Vagina (tissue), 2 donors: ENCODE data around the gene TRIO. TPM values are rescaled to one million over a fixed set of nuclear protein-coding genes. Genes with fewer than 3 reads are reported as not detected.

Source experiments
- DNase-seq, 2 donors: peaks; one replicate each; pipeline ENCODE4 v3.0.0-alpha.2; 2017; ENCODE audit errors: extremely low spot score in 2 of 2
- H3K27ac ChIP-seq: fragments of 200-600 bp; sonication (generic); one replicate; pipeline ENCODE4 v1.5.1; 2019
- H3K27me3 ChIP-seq: fragments of 200-600 bp; sonication (generic); one replicate; pipeline ENCODE4 v1.5.1; 2019
- H3K36me3 ChIP-seq, 2 donors: fragments of 200-600 bp; sonication (generic); one replicate each; pipeline ENCODE4 v1.5.1; 2017 to 2019
- H3K4me1 ChIP-seq: fragments of 200-600 bp; sonication (generic); one replicate; pipeline ENCODE4 v1.5.1; 2019
- H3K4me3 ChIP-seq, 2 donors: fragments of 200-600 bp; sonication (generic); 1 replicate in 1 of 2; 2 replicates in 1 of 2; pipeline ENCODE4 v1.5.1; 2016 to 2019
- H3K9me3 ChIP-seq: fragments of 200-600 bp; sonication (generic); one replicate; pipeline ENCODE4 v1.5.1; 2019
- CTCF ChIP-seq, 3 experiments: fragments of 450-650 bp in 2 of 3; fragments of 200-600 bp in 1 of 3; sonication (generic) in 1 of 3; IDR thresholded peaks; one replicate each; pipeline ENCODE4 v1.5.1; 2017 to 2019; ENCODE audit warnings: antibody characterized with exemption in 3 of 3, mild to moderate bottlenecking in 2 of 3, moderate library complexity in 2 of 3
- POLR2A ChIP-seq, 2 donors: fragments of 450-650 bp; IDR thresholded peaks; one replicate each; pipeline ENCODE4 v1.6.1; 2017; ENCODE audit warnings: antibody characterized with exemption in 2 of 2, mild to moderate bottlenecking in 2 of 2, moderate library complexity in 2 of 2
- POLR2AphosphoS5 ChIP-seq, 2 donors: sonication (generic); formaldehyde crosslinking; IDR thresholded peaks; one replicate each; pipeline ENCODE4 v1.9.0; 2017; ENCODE audit warnings: antibody characterized with exemption in 2 of 2, mild to moderate bottlenecking in 2 of 2, low read depth in 1 of 2; ENCODE audit not compliant: insufficient read depth in 1 of 2
- intact Hi-C: fragments of 100-400 bp; cut with DNase I; formaldehyde crosslinking; loops from one replicate; pipeline ENCODE4 v1.15.1; 2023
- total RNA-seq: library from RNA; depleted of rRNA; stranded (reverse); fragments of >200 nt; gene quantifications from one replicate; pipeline ENCODE4 v1.2.3, GENCODE V29; 2016

The TRIO gene
- total RNA-seq, 1 donor from 2014 or later: 142 TPM

- intact Hi-C loops: no loop called here
- no peaks in the 10 kb centered on the region for H3K36me3 ChIP-seq
- peaks cover 48% of the 10 kb centered on the region for H3K4me1 ChIP-seq
- TF ChIP-seq POLR2A (IDR thresholded peaks at IDR 0.05): no peak
- no peak for TF ChIP-seq POLR2AphosphoS5 (IDR thresholded peaks at IDR 0.05; ENCODE audit: insufficient read depth in 1 of 2, low read depth in 1 of 2)
- TF ChIP-seq CTCF (IDR thresholded peaks at IDR 0.05): no peak
- DNase-seq: peak in 1 of 2 donors; percentile 29
- no peaks in the 10 kb centered on the region for H3K27me3 ChIP-seq
- peak overlapping the region; percentile 59 for H3K27ac ChIP-seq
- no peaks in the 10 kb centered on the region for H3K9me3 ChIP-seq
- no peak overlapping the region for H3K4me3 ChIP-seq
Measured at GRCh38 chr5:14157493-14157782, 14.3 kb downstream of the TRIO start.

GRCh38 chr5:14158890-14159666 is 15.9 kb downstream of the TRIO start:
- TF ChIP-seq CTCF (IDR thresholded peaks at IDR 0.05) (no peak), POLR2AphosphoS5 (IDR thresholded peaks at IDR 0.05; ENCODE audit: insufficient read depth in 1 of 2, low read depth in 1 of 2) (no peak), POLR2A (IDR thresholded peaks at IDR 0.05) (no peak)
- no peaks in the 10 kb centered on the region for H3K9me3 ChIP-seq
- peak in 1 of 2 donors; percentile 6 for DNase-seq
- no peaks in the 10 kb centered on the region for H3K36me3 ChIP-seq
- no peaks in the 10 kb centered on the region for H3K27me3 ChIP-seq
- H3K4me3 ChIP-seq: no peak overlapping the region
- H3K4me1 ChIP-seq: peaks cover 35% of the 10 kb centered on the region
- intact Hi-C loops: no loop called here
- no peak overlapping the region for H3K27ac ChIP-seq

- no peak overlapping the region for H3K4me3 ChIP-seq
- no peaks in the 10 kb centered on the region for H3K36me3 ChIP-seq
- H3K27ac ChIP-seq: no peak overlapping the region
- TF ChIP-seq POLR2AphosphoS5 (IDR thresholded peaks at IDR 0.05; ENCODE audit: insufficient read depth in 1 of 2, low read depth in 1 of 2) (no peak), POLR2A (IDR thresholded peaks at IDR 0.05) (no peak), CTCF (IDR thresholded peaks at IDR 0.05) (no peak)
- no peaks in the 10 kb centered on the region for H3K9me3 ChIP-seq
- no peaks in the 10 kb centered on the region for H3K27me3 ChIP-seq
- intact Hi-C loops: no loop called here
- DNase-seq: peak in 1 of 2 donors; percentile 62
- H3K4me1 ChIP-seq: peaks cover 21% of the 10 kb centered on the region
Measured at GRCh38 chr5:14161825-14162556, 18.8 kb downstream of the TRIO start.

GRCh38 chr5:14164164-14165163 is 21.3 kb downstream of the TRIO start:
- H3K27me3 ChIP-seq: no peaks in the 10 kb centered on the region
- no peaks in the 10 kb centered on the region for H3K9me3 ChIP-seq
- DNase-seq: no peak
- H3K4me1 ChIP-seq: peaks cover 27% of the 10 kb centered on the region
- H3K4me3 ChIP-seq: no peak overlapping the region
- H3K36me3 ChIP-seq: no peaks in the 10 kb centered on the region
- intact Hi-C loops: no loop called here
- TF ChIP-seq CTCF (IDR thresholded peaks at IDR 0.05) (no peak), POLR2A (IDR thresholded peaks at IDR 0.05) (no peak), POLR2AphosphoS5 (IDR thresholded peaks at IDR 0.05; ENCODE audit: insufficient read depth in 1 of 2, low read depth in 1 of 2) (no peak)
- no peak overlapping the region for H3K27ac ChIP-seq
